ENCODE results near the gene RNU6-1. TPM values are rescaled to one million over a fixed set of nuclear protein-coding genes. Genes with fewer than 3 reads are reported as not detected.

Gene RNU6-1
- total and polyA plus RNA-seq, 9 donors: not detected

- TF ChIP-seq POLR2A (IDR thresholded peaks at IDR 0.05): no peak
- TF ChIP-seq EP300 (IDR thresholded peaks at IDR 0.05): no peak
- TF ChIP-seq, protein P1, sequence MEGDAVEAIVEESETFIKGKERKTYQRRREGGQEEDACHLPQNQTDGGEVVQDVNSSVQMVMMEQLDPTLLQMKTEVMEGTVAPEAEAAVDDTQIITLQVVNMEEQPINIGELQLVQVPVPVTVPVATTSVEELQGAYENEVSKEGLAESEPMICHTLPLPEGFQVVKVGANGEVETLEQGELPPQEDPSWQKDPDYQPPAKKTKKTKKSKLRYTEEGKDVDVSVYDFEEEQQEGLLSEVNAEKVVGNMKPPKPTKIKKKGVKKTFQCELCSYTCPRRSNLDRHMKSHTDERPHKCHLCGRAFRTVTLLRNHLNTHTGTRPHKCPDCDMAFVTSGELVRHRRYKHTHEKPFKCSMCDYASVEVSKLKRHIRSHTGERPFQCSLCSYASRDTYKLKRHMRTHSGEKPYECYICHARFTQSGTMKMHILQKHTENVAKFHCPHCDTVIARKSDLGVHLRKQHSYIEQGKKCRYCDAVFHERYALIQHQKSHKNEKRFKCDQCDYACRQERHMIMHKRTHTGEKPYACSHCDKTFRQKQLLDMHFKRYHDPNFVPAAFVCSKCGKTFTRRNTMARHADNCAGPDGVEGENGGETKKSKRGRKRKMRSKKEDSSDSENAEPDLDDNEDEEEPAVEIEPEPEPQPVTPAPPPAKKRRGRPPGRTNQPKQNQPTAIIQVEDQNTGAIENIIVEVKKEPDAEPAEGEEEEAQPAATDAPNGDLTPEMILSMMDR (IDR thresholded peaks at IDR 0.05): no peak
- Histone ChIP-seq H3K27ac (peak overlapping the region; percentile 53 to 65), H3K36me3 (no peaks in the 10 kb centered on the region), H3K4me3 (peak overlapping the region; percentile 43), H3K9me3 (no peaks in the 10 kb centered on the region), H3K27me3 (no peaks in the 10 kb centered on the region), H3K4me1 (ENCODE audit: insufficient read depth) (no peaks in the 10 kb centered on the region)
- intact Hi-C loops (cut with DNase I): loop anchor here in 1 of 4 donors (10.0 kb wide), 1 partner anchor 170 kb away; the partner anchor contains the start of gene PIAS1
- 2 to 4% (median 2%) methylated on average over 32 to 48 of the region's 48 CpGs for WGBS, 3 donors
- DNase-seq: peak; percentile 85 to 96 (median 90)
Observed at GRCh38 chr15:67884514-67885174, 44.8 kb upstream of the RNU6-1 start.

DNA sequence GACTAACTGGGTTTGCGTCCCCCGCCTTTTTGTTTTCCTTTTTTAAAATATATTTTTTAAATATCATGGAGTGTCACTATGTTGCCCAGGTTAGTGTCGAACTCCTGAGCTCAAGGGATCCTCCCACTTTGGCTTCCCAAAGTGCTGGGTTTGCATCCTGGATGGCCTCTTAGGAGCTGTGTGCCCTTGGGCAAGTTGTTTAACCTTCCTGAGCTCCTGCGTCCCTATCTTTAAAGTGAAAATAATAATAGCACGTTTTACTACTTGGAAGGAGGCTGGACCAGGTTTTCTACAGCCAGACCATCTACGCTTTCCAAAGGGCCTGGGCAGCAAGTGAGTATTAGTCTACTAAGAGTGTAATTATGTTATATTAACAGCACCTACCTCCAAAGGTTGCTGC, 44.2 kb upstream of the RNU6-1 start:
- Histone ChIP-seq H3K9me3 (no peaks in the 10 kb centered on the region), H3K4me3 (peak overlapping the region; percentile 43), H3K27me3 (no peaks in the 10 kb centered on the region), H3K27ac (peak overlapping the region in 1 of 2 donors; percentile 53), H3K4me1 (ENCODE audit: insufficient read depth) (no peaks in the 10 kb centered on the region), H3K36me3 (no peaks in the 10 kb centered on the region)
- intact Hi-C loops (cut with DNase I): loop anchor here in 1 of 4 donors (10.0 kb wide), 1 partner anchor 171 kb away; the partner anchor contains the start of gene PIAS1
- WGBS, 3 donors: 66 to 72% (median 72%) methylated on average over 6 of the region's 6 CpGs
- no peak for TF ChIP-seq EP300 (IDR thresholded peaks at IDR 0.05)
- TF ChIP-seq, protein P1 (IDR thresholded peaks at IDR 0.05): no peak
- no peak for TF ChIP-seq POLR2A (IDR thresholded peaks at IDR 0.05)
- no peak for DNase-seq

DNA sequence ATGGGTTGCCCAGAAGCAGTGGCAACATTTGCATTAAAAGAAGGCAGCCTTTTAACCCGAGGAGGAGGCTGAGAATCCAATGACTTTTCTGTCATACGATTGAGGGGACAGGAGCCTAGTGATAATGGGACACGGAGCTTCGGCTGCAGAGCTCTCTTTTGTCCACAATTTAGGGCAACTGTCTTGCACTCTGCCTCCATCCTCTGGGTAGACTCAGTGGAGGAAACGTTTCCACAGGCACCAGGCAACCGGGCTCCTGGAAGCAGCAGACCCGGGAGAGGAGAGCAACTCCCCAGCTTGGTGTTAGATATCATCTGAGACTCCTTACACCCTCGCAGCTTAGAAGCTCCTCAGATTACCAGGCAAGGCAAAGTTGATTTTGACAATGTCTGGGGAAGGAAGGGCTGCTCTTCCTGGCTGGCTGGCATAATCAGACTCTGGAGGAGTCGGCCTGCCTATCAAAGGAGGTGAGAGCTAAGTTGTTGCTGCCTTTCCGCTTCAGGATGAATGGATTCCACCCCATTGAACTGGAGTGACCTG, 43.5 kb upstream of the RNU6-1 start:
- no peak for DNase-seq
- H3K4me1 ChIP-seq (ENCODE audit: insufficient read depth): no peaks in the 10 kb centered on the region
- 59 to 75% (median 65%) methylated on average over 10 of the region's 10 CpGs for WGBS, 3 donors

DNA sequence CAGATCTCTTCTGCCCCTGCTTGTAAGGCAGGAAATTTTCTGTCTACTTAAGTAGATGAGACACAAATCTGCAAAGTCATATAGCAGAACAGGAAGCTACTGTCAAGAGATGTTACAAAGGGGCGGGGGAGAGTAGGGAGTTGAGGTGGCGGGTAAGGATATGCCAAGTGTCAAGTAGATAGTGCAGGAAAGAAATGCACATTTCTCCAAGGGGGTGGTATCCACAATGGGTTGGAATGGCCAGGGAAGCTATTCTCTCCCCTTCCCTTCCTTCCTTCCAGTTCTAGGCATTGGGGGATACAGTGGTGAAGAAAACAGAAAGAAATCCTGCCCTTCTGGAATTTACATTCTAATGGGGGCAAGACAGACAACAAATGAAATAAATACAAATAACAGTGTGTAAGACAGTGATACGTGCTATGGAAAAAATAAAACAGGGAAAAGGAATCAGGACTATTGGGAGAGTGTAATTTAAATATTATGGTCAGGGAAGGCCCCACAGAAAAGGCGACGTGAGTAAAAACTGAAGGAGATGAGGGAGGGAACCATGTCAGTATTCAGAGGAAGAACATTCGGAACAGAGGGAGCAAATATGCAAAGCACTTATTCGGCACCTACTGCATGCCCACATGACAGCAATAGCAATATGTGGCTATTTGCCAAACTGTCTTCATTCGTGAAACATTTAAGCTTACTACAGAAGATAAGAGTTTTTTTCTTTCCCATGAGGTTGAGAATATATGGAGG, 42.8 kb upstream of the RNU6-1 start:
- H3K4me1 ChIP-seq (ENCODE audit: insufficient read depth): no peaks in the 10 kb centered on the region
- intact Hi-C loops (cut with DNase I): loop anchor here in 1 of 4 donors (10.0 kb wide), 1 partner anchor 172 kb away; the partner anchor contains the start of gene PIAS1
- 74 to 77% (median 76%) methylated on average over 8 of the region's 8 CpGs for WGBS, 3 donors

More for the DNA sequence above, 43.5 kb upstream of the RNU6-1 start:
- Histone ChIP-seq H3K36me3 (no peaks in the 10 kb centered on the region), H3K27ac (no peak overlapping the region), H3K9me3 (no peaks in the 10 kb centered on the region), H3K4me3 (no peak overlapping the region), H3K27me3 (no peaks in the 10 kb centered on the region)
- no peak for TF ChIP-seq EP300 (IDR thresholded peaks at IDR 0.05)
- TF ChIP-seq, protein P1 (IDR thresholded peaks at IDR 0.05): no peak
- TF ChIP-seq POLR2A (IDR thresholded peaks at IDR 0.05): no peak
- intact Hi-C loops (cut with DNase I): loop anchor here in 1 of 4 donors (10.0 kb wide), 1 partner anchor 171 kb away; the partner anchor contains the start of gene PIAS1

More for the DNA sequence above, 42.8 kb upstream of the RNU6-1 start:
- H3K27me3 ChIP-seq: no peaks in the 10 kb centered on the region
- no peaks in the 10 kb centered on the region for H3K36me3 ChIP-seq
- TF ChIP-seq, protein P1 (IDR thresholded peaks at IDR 0.05): no peak
- no peak for TF ChIP-seq POLR2A (IDR thresholded peaks at IDR 0.05)
- no peak for TF ChIP-seq EP300 (IDR thresholded peaks at IDR 0.05)
- H3K4me3 ChIP-seq: no peak overlapping the region
- no peak overlapping the region for H3K27ac ChIP-seq
- no peak for DNase-seq
- H3K9me3 ChIP-seq: no peaks in the 10 kb centered on the region

All from ovary (tissue), 9 donors.